RWPE2 (cell line): Measurements from ENCODE around the gene SRSF4.
"Not testable (repeated sequence)": the region's sequence is repeated elsewhere in the genome, so short reads cannot be mapped to it uniquely, and the experiment has no call there.

ENCODE experiments used
- ATAC-seq: fragments of 200-7000 bp; cut with Tn5 transposase; 3 replicates; pipeline ENCODE4 v1.9.1; 2021; ENCODE audit warnings: low read depth
- DNase-seq: peaks from one replicate; pipeline ENCODE4 v3.0.0-alpha.2; 2020; ENCODE audit warnings: low spot score
- H3K27ac ChIP-seq: fragments of 450-650 bp; 2 replicates; pipeline ENCODE4 v1.5.1; 2017; ENCODE audit warnings: mild to moderate bottlenecking; ENCODE audit not compliant: poor library complexity, severe bottlenecking
- H3K27me3 ChIP-seq: fragments of 250-450 bp; sonication (Bioruptor Pico); 2 replicates; pipeline ENCODE4 v1.5.1; 2021; ENCODE audit warnings: mild to moderate bottlenecking, moderate library complexity; ENCODE audit not compliant: insufficient read depth, poor library complexity, severe bottlenecking
- H3K36me3 ChIP-seq: fragments of 250-450 bp; sonication (Bioruptor Pico); 2 replicates; pipeline ENCODE4 v1.5.1; 2020; ENCODE audit warnings: low read depth, mild to moderate bottlenecking, moderate library complexity
- H3K4me1 ChIP-seq: fragments of 250-450 bp; sonication (Bioruptor Pico); 2 replicates; pipeline ENCODE4 v1.5.1; 2021; ENCODE audit warnings: mild to moderate bottlenecking, moderate library complexity; ENCODE audit not compliant: insufficient read depth, poor library complexity, severe bottlenecking
- H3K4me3 ChIP-seq: fragments of 250-450 bp; sonication (Bioruptor Pico); 2 replicates; pipeline ENCODE4 v1.5.1; 2021; ENCODE audit warnings: mild to moderate bottlenecking, moderate library complexity; ENCODE audit not compliant: severe bottlenecking
- H3K9me3 ChIP-seq: fragments of 250-450 bp; sonication (Bioruptor Pico); 2 replicates; pipeline ENCODE4 v1.5.1; 2021; ENCODE audit warnings: mild to moderate bottlenecking, moderate library complexity; ENCODE audit not compliant: severe bottlenecking
- TF ChIP-seq, protein P1 (sequence below): fragments of 450-650 bp; IDR thresholded peaks from one replicate; pipeline ENCODE4 v1.5.1; 2017; ENCODE audit warnings: mild to moderate bottlenecking, moderate library complexity; ENCODE audit not compliant: poor library complexity, severe bottlenecking

The SRSF4 gene

GRCh38 chr1:29134695-29135028 lies 47.0 kb downstream of the SRSF4 start:
- no peaks in the 10 kb centered on the region for H3K36me3 ChIP-seq
- TF ChIP-seq, protein P1, sequence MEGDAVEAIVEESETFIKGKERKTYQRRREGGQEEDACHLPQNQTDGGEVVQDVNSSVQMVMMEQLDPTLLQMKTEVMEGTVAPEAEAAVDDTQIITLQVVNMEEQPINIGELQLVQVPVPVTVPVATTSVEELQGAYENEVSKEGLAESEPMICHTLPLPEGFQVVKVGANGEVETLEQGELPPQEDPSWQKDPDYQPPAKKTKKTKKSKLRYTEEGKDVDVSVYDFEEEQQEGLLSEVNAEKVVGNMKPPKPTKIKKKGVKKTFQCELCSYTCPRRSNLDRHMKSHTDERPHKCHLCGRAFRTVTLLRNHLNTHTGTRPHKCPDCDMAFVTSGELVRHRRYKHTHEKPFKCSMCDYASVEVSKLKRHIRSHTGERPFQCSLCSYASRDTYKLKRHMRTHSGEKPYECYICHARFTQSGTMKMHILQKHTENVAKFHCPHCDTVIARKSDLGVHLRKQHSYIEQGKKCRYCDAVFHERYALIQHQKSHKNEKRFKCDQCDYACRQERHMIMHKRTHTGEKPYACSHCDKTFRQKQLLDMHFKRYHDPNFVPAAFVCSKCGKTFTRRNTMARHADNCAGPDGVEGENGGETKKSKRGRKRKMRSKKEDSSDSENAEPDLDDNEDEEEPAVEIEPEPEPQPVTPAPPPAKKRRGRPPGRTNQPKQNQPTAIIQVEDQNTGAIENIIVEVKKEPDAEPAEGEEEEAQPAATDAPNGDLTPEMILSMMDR = no peak
- no peaks in the 10 kb centered on the region for H3K9me3 ChIP-seq
- DNase-seq (no peak), ATAC-seq (no peak)
- no peaks in the 10 kb centered on the region for H3K27me3 ChIP-seq
- H3K27ac ChIP-seq = no peak overlapping the region
- H3K4me3 ChIP-seq = no peak overlapping the region
- H3K4me1 ChIP-seq = no peaks in the 10 kb centered on the region

DNA sequence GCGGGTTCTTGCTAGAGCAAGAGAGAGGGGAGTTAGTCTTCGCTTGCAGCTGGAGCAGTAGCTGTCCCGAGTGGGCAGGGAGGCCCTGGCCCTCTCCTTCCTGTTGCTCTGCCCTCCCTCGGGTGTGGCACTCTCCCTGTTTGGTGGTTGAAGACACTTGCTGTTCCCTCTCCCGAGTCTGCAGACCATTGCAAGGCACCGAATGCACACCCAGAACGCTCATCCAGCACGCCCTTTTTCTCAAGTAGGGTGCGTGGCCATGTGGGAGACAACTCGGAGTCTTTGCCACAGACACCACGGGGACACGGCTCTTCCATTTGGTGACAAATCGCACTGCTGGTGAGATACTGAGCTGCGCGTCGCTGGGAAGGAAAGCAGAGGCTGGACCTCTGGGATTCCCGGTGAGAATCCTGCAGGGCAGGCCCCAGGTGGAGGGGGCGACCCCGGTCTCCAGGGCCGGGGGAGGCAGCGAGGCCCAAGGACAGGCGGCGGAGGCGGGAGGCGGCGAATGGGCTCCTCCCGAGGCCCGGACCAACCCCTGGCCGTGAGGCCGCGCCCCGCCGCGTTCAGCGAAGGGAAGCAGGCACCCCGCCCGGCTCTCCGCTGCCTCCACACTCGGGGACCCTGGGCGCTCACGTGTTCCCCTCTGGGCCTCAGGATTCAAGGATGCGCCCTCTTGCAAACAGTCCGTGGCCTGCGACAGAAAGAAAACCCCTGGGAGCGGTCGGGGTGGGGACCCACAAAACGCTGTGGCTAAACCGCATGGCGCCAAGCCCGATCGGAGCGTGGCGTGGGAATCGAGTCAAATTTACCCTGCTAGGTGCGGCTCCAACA lies 47.6 kb downstream of the SRSF4 start:
- TF ChIP-seq, protein P1 = no peak
- no peaks in the 10 kb centered on the region for H3K27me3 ChIP-seq
- H3K27ac ChIP-seq = no peak overlapping the region
- no peaks in the 10 kb centered on the region for H3K9me3 ChIP-seq
- ATAC-seq (no peak), DNase-seq (no peak)
- no peak overlapping the region for H3K4me3 ChIP-seq
- H3K4me1 ChIP-seq = no peaks in the 10 kb centered on the region
- no peaks in the 10 kb centered on the region for H3K36me3 ChIP-seq

DNA sequence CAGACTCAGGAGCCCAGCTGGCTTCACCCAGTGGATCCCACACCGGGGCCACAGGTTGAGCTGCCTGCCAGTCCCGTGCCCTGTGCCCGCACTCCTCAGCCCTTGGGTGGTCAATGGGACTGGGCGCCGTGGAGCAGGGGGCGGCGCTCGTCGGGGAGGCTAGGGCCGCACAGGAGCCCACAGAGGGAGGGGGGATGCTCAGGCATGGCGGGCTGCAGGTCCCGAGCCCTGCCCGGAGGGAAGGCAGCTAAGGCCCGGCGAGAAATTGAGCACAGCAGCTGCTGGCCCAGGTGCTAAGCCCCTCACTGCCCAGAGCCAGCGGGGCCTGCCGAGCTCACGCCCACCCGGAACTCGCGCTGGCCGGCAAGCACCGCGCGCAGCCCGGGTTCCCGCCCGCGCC lies 50.6 kb downstream of the SRSF4 start:
- ATAC-seq, H3K9me3 ChIP-seq, H3K4me3 ChIP-seq, H3K4me1 ChIP-seq, H3K27me3 ChIP-seq, H3K27ac ChIP-seq, H3K36me3 ChIP-seq, DNase-seq: not testable (repeated sequence)

DNA sequence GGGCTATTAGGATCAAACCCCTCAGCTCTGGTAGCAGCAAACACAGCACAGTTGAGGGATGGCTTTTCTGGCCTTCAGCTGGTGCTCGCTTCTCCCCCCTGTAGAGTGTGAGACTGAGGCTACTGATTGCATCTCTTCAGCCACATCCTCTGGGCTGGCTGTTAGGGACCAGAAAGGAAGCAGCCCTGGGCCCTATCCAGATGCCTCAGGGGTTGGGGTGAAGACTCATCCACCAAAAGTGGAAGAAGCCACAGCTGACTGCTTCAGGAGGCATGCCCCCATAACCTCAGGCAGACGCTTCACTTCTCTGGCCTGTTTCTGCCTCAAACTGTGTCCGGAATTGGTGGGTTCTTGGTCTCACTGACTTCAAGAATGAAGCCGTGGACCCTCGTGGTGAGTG lies 51.8 kb downstream of the SRSF4 start:
- TF ChIP-seq, protein P1 = no peak
- H3K9me3 ChIP-seq = no peaks in the 10 kb centered on the region
- H3K27me3 ChIP-seq = no peaks in the 10 kb centered on the region
- no peak overlapping the region for H3K27ac ChIP-seq
- no peaks in the 10 kb centered on the region for H3K4me1 ChIP-seq
- no peaks in the 10 kb centered on the region for H3K36me3 ChIP-seq
- no peak overlapping the region for H3K4me3 ChIP-seq
- no peak for DNase-seq
- no peak for ATAC-seq

DNA sequence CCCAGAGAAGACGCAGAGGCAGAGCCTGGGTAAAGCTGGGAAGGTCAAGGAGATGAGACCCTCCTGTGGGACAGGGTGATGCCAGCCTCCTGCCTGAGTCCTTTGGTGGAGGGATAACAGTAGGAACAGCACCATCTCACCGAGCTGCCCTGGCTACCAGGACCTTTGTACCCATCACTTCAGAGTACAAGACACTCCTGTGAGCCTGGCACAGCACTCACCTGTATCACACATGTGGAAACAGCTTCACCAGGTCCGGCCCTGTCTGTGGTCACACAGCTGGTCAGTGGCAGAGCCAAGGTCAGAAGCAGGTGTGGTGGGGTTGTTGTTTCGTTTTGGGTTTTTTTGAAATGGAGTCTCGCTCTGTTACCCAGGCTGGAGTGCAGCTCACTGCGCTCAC lies 53.0 kb downstream of the SRSF4 start:
- H3K9me3 ChIP-seq = no peaks in the 10 kb centered on the region
- H3K36me3 ChIP-seq = no peaks in the 10 kb centered on the region
- TF ChIP-seq, protein P1 = no peak
- no peak overlapping the region for H3K4me3 ChIP-seq
- H3K27me3 ChIP-seq = no peaks in the 10 kb centered on the region
- no peaks in the 10 kb centered on the region for H3K4me1 ChIP-seq
- ATAC-seq (no peak), DNase-seq (no peak)
- no peak overlapping the region for H3K27ac ChIP-seq
